Activated CD8-positive, alpha-beta T cell treated with anti-CD3 and anti-CD28 coated beads, Interleukin-2, amount 10 ng/mL, durations not matched to agents 7 days and 5 days (primary cell): ENCODE data around the gene AHI1. TPM values are rescaled to one million over a fixed set of nuclear protein-coding genes. Genes with fewer than 3 reads are reported as not detected.
"Not testable (repeated sequence)": the region's sequence is repeated elsewhere in the genome, so short reads cannot be mapped to it uniquely, and the experiment has no call there.

Experiments
- ATAC-seq: fragments of 150-1000 bp; cut with Tn5 transposase; one replicate; pipeline ENCODE4 v1.10.0; 2021; ENCODE audit warnings: moderate library complexity
- CTCF ChIA-PET: fragments of 350-600 bp; sonication (Branson Sonifier 250); formaldehyde crosslinking; loops from one replicate; lab custom pipeline; 2021; ENCODE audit warnings: antibody characterized with exemption; lab: Charles Lee
- POLR2A ChIA-PET: fragments of 350-600 bp; sonication (Branson Sonifier 250); formaldehyde crosslinking; loops from one replicate; lab custom pipeline; 2021; ENCODE audit warnings: antibody characterized with exemption; lab: Charles Lee
- DNase-seq: peaks from one replicate; pipeline ENCODE4 v3.0.0-alpha.2; 2020
- H3K27ac Mint-ChIP-seq: one replicate; pipeline ENCODE4 v1.8.0; 2021; ENCODE audit warnings: mild to moderate bottlenecking, mixed read lengths
- H3K27me3 Mint-ChIP-seq: one replicate; pipeline ENCODE4 v1.8.0; 2021; ENCODE audit warnings: low read depth, mixed read lengths
- H3K36me3 Mint-ChIP-seq: one replicate; pipeline ENCODE4 v1.8.0; 2021; ENCODE audit warnings: low read depth, mixed read lengths
- H3K4me1 Mint-ChIP-seq: one replicate; pipeline ENCODE4 v1.8.0; 2021; ENCODE audit warnings: low read depth, mixed read lengths
- H3K4me3 Mint-ChIP-seq: one replicate; pipeline ENCODE4 v1.8.0; 2021; ENCODE audit warnings: mild to moderate bottlenecking, mixed read lengths
- H3K9me3 Mint-ChIP-seq: one replicate; pipeline ENCODE4 v1.8.0; 2022; ENCODE audit warnings: mixed read lengths; ENCODE audit not compliant: insufficient read depth
- total RNA-seq, 2 experiments: library from RNA; stranded (reverse); gene quantifications; one replicate each; pipeline ENCODE4 v1.2.3, GENCODE V29; 2021

AHI1 gene
- total RNA-seq, 2 experiments from 2014 or later, result 10.9 to 13.8 TPM

GRCh38 chr6:135347887-135348286 lies 149.7 kb downstream of the AHI1 start:
- ChIA-PET POLR2A (no interaction called here), CTCF (interaction anchor here (0.7 kb wide), 1 partner anchor 91 kb away, joined by 3 read pairs; no protein-coding TSS in a partner anchor)

GRCh38 chr6:135346747-135347146 lies 150.8 kb downstream of the AHI1 start:
- ATAC-seq (no peak), DNase-seq (no peak)
- no peaks in the 10 kb centered on the region for H3K36me3 Mint-ChIP-seq
- CTCF ChIA-PET, result no interaction called here
- H3K27ac Mint-ChIP-seq, result no peak overlapping the region
- H3K27me3 Mint-ChIP-seq, result no peaks in the 10 kb centered on the region
- no peak overlapping the region for H3K4me3 Mint-ChIP-seq
- H3K9me3 Mint-ChIP-seq, result no peaks in the 10 kb centered on the region
- peaks cover 9% of the 10 kb centered on the region for H3K4me1 Mint-ChIP-seq
- POLR2A ChIA-PET, result no interaction called here

More at GRCh38 chr6:135347887-135348286, 149.7 kb downstream of the AHI1 start:
- Mint-ChIP-seq H3K9me3 (no peaks in the 10 kb centered on the region), H3K27me3 (no peaks in the 10 kb centered on the region), H3K4me3 (no peak overlapping the region), H3K4me1 (peaks cover 9% of the 10 kb centered on the region), H3K27ac (no peak overlapping the region), H3K36me3 (no peaks in the 10 kb centered on the region)
- ATAC-seq, result no peak
- DNase-seq, result no peak

- H3K4me1 Mint-ChIP-seq, result peaks cover 9% of the 10 kb centered on the region
- H3K4me3 Mint-ChIP-seq, result no peak overlapping the region
- ATAC-seq, result no peak
- no peak overlapping the region for H3K27ac Mint-ChIP-seq
- DNase-seq, result no peak
- ChIA-PET POLR2A (no interaction called here), CTCF (no interaction called here)
- no peaks in the 10 kb centered on the region for H3K27me3 Mint-ChIP-seq
- H3K36me3 Mint-ChIP-seq, result peaks cover 3% of the 10 kb centered on the region
- no peaks in the 10 kb centered on the region for H3K9me3 Mint-ChIP-seq
These were observed 153.0 kb downstream of the AHI1 start for GRCh38 chr6:135344526-135344925.

GRCh38 chr6:135339920-135340319 lies 157.6 kb downstream of the AHI1 start:
- not testable (repeated sequence) for H3K4me3 Mint-ChIP-seq, ATAC-seq

GRCh38 chr6:135334169-135334568 lies 163.4 kb downstream of the AHI1 start:
- ChIA-PET POLR2A (no interaction called here), CTCF (no interaction called here)
- no peak overlapping the region for H3K4me3 Mint-ChIP-seq
- ATAC-seq (no peak), DNase-seq (no peak)
- no peaks in the 10 kb centered on the region for H3K36me3 Mint-ChIP-seq
- H3K27ac Mint-ChIP-seq, result no peak overlapping the region
- H3K4me1 Mint-ChIP-seq, result no peaks in the 10 kb centered on the region
- H3K27me3 Mint-ChIP-seq, result no peaks in the 10 kb centered on the region
- no peaks in the 10 kb centered on the region for H3K9me3 Mint-ChIP-seq

More at GRCh38 chr6:135339920-135340319, 157.6 kb downstream of the AHI1 start:
- H3K9me3 Mint-ChIP-seq, H3K36me3 Mint-ChIP-seq, H3K27ac Mint-ChIP-seq, H3K4me1 Mint-ChIP-seq, DNase-seq, POLR2A ChIA-PET, CTCF ChIA-PET, H3K27me3 Mint-ChIP-seq: not testable (repeated sequence)

GRCh38 chr6:135331002-135331401 lies 166.5 kb downstream of the AHI1 start:
- ATAC-seq, result no peak
- ChIA-PET POLR2A (no interaction called here), CTCF (interaction anchor here (0.6 kb wide), 1 partner anchor 972 kb away, joined by 3 read pairs; no protein-coding TSS in a partner anchor)

GRCh38 chr6:135329851-135330803 lies 167.4 kb downstream of the AHI1 start:
- no peaks in the 10 kb centered on the region for H3K36me3 Mint-ChIP-seq
- ChIA-PET CTCF (no interaction called here), POLR2A (no interaction called here)
- DNase-seq, result no peak
- no peaks in the 10 kb centered on the region for H3K27me3 Mint-ChIP-seq
- no peak overlapping the region for H3K27ac Mint-ChIP-seq
- no peak for ATAC-seq
- H3K4me3 Mint-ChIP-seq, result no peak overlapping the region
- H3K4me1 Mint-ChIP-seq, result peaks cover 5% of the 10 kb centered on the region
- H3K9me3 Mint-ChIP-seq, result no peaks in the 10 kb centered on the region

More at GRCh38 chr6:135331002-135331401, 166.5 kb downstream of the AHI1 start:
- Mint-ChIP-seq H3K4me3 (no peak overlapping the region), H3K27ac (no peak overlapping the region), H3K36me3 (no peaks in the 10 kb centered on the region), H3K9me3 (no peaks in the 10 kb centered on the region), H3K27me3 (no peaks in the 10 kb centered on the region), H3K4me1 (no peaks in the 10 kb centered on the region)
- no peak for DNase-seq

GRCh38 chr6:135328136-135328535 lies 169.4 kb downstream of the AHI1 start:
- no peaks in the 10 kb centered on the region for H3K27me3 Mint-ChIP-seq
- H3K4me3 Mint-ChIP-seq, result no peak overlapping the region
- no peak for DNase-seq
- ChIA-PET CTCF (no interaction called here), POLR2A (no interaction called here)
- H3K36me3 Mint-ChIP-seq, result no peaks in the 10 kb centered on the region
- H3K4me1 Mint-ChIP-seq, result peaks cover 15% of the 10 kb centered on the region
- no peaks in the 10 kb centered on the region for H3K9me3 Mint-ChIP-seq
- H3K27ac Mint-ChIP-seq, result no peak overlapping the region
- no peak for ATAC-seq

- DNase-seq (no peak), ATAC-seq (no peak)
- CTCF ChIA-PET, result no interaction called here
- no peak overlapping the region for H3K4me3 Mint-ChIP-seq
- H3K27me3 Mint-ChIP-seq, result no peaks in the 10 kb centered on the region
- H3K36me3 Mint-ChIP-seq, result no peaks in the 10 kb centered on the region
- POLR2A ChIA-PET, result no interaction called here
- no peaks in the 10 kb centered on the region for H3K9me3 Mint-ChIP-seq
- peaks cover 28% of the 10 kb centered on the region for H3K4me1 Mint-ChIP-seq
- no peak overlapping the region for H3K27ac Mint-ChIP-seq
These were observed 171.7 kb downstream of the AHI1 start for GRCh38 chr6:135325624-135326424.

GRCh38 chr6:135324531-135324930 lies 173.0 kb downstream of the AHI1 start:
- Mint-ChIP-seq H3K36me3 (no peaks in the 10 kb centered on the region), H3K27ac (no peak overlapping the region), H3K4me1 (peaks cover 28% of the 10 kb centered on the region), H3K4me3 (no peak overlapping the region), H3K9me3 (no peaks in the 10 kb centered on the region), H3K27me3 (no peaks in the 10 kb centered on the region)
- no peak for DNase-seq
- CTCF ChIA-PET, result no interaction called here
- POLR2A ChIA-PET, result no interaction called here
- no peak for ATAC-seq

- no peak overlapping the region for H3K27ac Mint-ChIP-seq
- ATAC-seq (no peak), DNase-seq (no peak)
- no peaks in the 10 kb centered on the region for H3K27me3 Mint-ChIP-seq
- H3K36me3 Mint-ChIP-seq, result no peaks in the 10 kb centered on the region
- no peaks in the 10 kb centered on the region for H3K9me3 Mint-ChIP-seq
- POLR2A ChIA-PET, result interaction anchor here (0.6 kb wide), 1 partner anchor 184 kb away, joined by 3 read pairs; no protein-coding TSS in a partner anchor
- CTCF ChIA-PET, result interaction anchor here (0.6 to 1.4 kb wide), 2 partner anchors 75 to 106 kb away, joined by 3 to 4 read pairs; no protein-coding TSS in a partner anchor
- no peak overlapping the region for H3K4me3 Mint-ChIP-seq
- peaks cover 28% of the 10 kb centered on the region for H3K4me1 Mint-ChIP-seq
These were observed 173.6 kb downstream of the AHI1 start for GRCh38 chr6:135323979-135324378.
